Testis (tissue), 2 donors: ENCODE results near the gene SAMD4A.

ENCODE experiments used
- POLR2A ChIP-seq: fragments of 450-650 bp; IDR thresholded peaks from one replicate; pipeline ENCODE4 v1.6.1; 2017; ENCODE audit warnings: antibody characterized with exemption, mild to moderate bottlenecking, moderate library complexity
- TF ChIP-seq, protein P1 (sequence below), 3 experiments: fragments of 450-650 bp in 2 of 3; fragments of 200-600 bp in 1 of 3; sonication (generic) in 1 of 3; IDR thresholded peaks; one replicate each; pipeline ENCODE4 v1.5.1; 2016 to 2019; ENCODE audit warnings: antibody characterized with exemption in 3 of 3, mild to moderate bottlenecking in 2 of 3, moderate library complexity in 1 of 3

DNA sequence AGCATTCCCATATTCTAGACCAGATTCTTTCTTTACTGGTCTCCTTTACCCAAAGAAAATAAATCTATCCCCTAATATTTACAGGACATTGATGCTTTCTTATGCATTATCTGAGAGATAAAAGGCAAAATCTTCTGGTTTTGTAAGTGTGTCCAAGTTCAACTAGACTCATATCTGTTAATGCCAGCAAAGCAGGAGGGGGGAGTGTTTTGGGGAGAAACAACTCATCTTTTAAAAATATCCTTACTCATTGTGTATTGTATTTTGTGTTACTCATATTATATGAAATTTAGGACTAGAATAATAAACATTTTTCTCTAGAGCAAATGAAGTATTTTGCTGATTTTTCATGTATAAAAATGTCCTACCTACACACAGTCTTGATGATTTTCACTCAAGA is 54.8 kb downstream of the SAMD4A start:
- no peak for TF ChIP-seq POLR2A
- TF ChIP-seq, protein P1, sequence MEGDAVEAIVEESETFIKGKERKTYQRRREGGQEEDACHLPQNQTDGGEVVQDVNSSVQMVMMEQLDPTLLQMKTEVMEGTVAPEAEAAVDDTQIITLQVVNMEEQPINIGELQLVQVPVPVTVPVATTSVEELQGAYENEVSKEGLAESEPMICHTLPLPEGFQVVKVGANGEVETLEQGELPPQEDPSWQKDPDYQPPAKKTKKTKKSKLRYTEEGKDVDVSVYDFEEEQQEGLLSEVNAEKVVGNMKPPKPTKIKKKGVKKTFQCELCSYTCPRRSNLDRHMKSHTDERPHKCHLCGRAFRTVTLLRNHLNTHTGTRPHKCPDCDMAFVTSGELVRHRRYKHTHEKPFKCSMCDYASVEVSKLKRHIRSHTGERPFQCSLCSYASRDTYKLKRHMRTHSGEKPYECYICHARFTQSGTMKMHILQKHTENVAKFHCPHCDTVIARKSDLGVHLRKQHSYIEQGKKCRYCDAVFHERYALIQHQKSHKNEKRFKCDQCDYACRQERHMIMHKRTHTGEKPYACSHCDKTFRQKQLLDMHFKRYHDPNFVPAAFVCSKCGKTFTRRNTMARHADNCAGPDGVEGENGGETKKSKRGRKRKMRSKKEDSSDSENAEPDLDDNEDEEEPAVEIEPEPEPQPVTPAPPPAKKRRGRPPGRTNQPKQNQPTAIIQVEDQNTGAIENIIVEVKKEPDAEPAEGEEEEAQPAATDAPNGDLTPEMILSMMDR (IDR thresholded peaks at IDR 0.05), result no peak
